NCI-H2196 treated with DMSO at 0.1 percent for 48 hours (cell line): ENCODE measurements around the gene NINL.

Source experiments
- DNase-seq: peaks from one replicate; lab custom pipeline; 2025; ENCODE audit not compliant: unreplicated experiment; lab: John Stamatoyannopoulos, UW

The NINL gene

GRCh38 chr20:25533920-25534700 lies 51.2 kb downstream of the NINL start:
- no peak for DNase-seq

DNA sequence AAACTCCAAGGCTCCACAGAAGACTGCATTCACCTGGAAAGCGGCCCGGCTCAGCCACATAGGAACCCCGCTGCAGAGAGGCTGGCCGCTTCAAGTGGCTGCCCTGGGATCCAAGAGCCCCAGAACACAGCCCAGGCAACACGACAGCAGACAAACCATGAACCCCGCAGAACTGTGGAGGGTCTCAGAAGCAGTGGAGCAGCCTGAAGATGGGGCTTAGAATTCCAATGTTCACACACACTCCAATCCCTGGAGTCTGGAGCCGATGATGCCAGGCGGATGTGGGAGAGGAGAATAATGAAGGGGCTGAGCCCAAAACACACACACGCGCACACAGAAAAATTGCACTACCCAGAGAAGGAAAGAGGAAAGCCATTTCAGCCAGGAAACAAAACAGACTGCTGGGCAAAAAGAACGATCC lies 52.4 kb downstream of the NINL start:
- DNase-seq = no peak

DNA sequence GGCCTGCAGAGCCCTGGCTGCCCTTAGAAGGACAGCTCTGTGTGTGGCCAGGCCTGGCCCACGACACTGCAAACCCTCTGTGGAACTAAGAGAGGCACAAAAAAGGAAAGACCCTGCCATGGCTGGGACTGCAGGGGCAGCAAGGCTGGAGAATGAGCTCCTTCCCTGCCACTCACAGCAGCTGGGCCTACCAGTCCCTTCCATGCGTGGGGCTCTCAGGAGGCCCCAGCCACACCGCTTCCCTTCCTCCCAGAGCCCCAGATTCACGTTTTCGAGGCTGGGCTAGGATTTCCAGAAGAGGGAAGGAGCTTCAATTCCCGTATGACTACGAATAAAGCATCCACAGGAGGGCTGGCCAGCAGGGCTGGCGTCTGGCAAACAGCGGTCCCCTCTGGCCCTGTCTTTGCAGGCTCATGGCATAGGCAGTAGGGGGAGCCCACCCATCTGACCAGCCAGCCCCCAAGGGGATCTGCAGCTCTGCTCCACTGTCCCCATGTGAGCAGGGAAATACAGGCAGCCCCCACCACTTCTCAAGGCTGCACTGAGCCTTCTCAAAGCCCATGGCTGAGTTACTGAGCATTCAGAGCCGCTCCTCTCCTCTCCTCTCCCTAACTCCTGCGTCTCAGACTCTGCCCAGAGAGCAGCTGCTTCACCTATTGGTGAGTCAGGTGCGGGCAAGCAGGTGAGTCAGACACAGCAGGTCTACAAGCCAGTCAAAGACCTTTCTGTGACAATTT lies 53.1 kb downstream of the NINL start:
- DNase-seq = no peak

DNA sequence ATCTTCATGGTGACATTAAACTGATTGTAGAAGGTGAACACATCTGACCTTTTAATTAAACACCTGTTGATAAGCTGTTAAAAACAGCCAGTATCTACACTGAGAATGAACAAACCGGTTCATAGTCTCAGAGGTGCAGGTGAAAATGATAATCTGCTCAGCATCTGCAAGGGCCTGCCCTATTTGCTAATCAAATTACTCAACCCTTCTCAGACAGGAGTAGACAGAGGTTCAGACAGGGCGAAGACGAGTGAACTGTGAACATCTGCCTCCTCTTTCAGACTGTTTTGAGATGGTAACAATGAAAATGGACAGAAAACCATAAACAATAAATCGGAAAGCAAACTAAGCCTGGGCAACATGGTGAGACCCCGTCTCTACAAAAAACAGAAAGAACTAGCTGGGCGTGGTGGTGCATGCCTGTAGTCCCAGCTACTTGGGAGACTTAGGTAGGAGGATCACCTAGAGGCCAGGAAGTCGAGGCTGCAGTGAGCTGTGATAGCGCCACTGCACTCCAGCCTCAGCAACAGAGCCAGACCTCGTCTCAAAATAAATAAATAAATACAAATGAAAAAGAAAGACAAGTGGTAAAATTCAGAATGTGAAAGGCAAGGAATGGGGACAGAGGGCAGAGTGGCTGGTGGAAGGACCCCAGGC lies 55.9 kb downstream of the NINL start:
- no peak for DNase-seq

- no peak for DNase-seq
Observed at GRCh38 chr20:25527949-25528348, 57.4 kb downstream of the NINL start.

DNA sequence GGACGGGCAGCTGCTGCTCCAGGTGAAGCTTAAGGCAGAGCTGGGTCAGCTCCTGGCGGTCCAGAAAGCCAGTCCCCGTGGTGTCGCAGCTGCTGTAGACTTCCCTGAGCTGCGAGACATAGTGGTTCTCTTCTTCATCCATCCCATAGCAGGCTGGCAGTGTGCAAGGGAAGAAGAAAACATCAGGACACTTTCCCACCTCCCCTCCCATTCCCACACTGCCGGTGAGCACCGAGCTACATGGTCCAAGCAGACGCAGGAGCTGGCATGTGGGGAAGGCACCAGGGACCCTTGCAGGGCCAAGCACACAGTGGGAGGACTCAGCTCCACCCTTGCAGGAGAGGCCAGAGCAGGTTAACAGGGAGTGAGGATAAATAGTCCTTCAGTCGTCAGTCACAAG lies 58.9 kb downstream of the NINL start:
- DNase-seq = no peak

DNA sequence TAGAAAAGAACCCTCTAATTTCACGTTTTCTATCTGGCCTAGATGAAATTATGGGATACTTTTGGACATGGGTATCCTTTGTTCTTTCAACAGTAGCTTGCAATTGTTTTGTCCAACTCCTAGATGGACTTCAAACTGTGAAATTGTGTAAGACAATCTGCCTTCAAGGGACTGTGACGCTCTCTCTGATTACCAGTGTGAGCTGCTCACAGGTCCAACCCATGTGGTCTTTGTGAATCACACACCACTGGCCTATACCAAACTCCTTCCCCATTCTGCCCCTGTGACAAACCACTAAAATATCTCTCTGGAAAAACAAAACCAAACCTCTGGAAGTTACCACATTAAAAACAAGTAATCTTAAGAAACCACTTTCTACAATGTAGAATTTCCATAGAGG lies 59.5 kb downstream of the NINL start:
- DNase-seq = no peak

GRCh38 chr20:25525295-25525694 lies 60.0 kb downstream of the NINL start:
- DNase-seq = no peak

DNA sequence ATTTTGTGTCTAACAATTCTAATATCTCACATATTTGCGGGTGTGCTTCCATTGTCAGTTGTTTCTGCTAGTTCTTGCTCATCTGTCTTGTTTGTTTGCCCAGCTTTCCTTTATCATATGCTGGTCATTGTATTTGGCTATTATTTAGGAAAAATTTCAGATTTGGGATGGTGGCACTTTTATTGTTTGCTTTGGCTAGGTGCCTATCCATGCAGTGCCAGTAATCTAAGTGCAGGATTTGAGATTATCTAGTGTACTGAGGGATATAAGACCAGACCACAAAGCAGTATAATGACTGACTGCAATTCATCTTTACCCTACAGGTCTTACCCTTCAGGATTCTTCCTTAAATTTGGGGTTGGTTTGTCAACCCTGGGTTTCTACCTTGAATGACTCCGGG lies 63.9 kb downstream of the NINL start:
- DNase-seq = no peak

GRCh38 chr20:25517124-25517523 lies 68.2 kb downstream of the NINL start:
- no peak for DNase-seq

DNA sequence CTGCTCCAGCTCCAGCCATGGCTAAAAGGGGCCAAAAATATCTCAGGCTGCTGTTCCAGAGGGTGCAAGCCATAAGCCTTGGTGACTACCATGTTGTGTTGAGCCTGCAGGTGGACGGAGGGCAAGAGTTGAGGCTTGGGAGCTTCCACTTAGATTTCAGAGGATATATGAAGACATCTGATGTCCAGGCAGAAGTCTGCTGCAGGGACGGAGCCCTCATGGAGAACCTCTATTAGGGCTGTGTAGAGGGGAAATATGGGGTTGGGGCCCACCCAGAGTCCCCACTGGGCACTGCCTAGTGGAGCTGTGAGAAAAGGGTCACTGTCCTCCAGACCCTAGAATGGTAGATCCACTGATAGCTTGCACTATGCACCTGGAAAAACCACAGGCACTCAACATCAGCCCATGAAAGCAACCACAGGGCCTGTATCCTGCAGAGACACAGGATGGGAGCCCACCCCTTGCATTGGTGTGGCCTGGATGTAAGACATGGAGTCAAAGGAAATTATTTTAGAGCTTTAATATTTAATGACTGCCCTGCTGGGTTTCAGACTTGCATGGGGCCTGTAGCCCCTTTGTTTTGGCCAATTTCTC lies 70.5 kb downstream of the NINL start:
- DNase-seq = no peak

DNA sequence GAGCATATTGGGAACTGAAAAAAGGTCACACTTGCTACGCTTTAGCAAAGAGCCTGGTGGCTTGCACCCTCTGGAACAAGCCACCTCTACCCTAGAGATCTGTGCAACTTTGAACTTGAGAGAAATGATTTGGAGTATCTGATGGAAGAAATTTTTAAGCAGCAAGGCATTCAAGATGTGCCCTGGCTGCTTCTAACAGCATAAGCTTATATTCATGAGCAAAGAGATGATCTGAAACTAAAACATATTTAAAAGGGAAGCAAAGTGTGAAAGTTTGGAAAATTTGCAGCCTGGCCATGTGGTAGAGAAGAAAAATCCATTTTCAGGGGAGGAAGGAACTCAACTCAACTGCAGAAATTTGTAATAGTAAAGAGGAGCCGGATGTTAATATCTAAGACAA lies 71.1 kb downstream of the NINL start:
- no peak for DNase-seq

GRCh38 chr20:25512709-25513108 lies 72.6 kb downstream of the NINL start:
- no peak for DNase-seq

DNA sequence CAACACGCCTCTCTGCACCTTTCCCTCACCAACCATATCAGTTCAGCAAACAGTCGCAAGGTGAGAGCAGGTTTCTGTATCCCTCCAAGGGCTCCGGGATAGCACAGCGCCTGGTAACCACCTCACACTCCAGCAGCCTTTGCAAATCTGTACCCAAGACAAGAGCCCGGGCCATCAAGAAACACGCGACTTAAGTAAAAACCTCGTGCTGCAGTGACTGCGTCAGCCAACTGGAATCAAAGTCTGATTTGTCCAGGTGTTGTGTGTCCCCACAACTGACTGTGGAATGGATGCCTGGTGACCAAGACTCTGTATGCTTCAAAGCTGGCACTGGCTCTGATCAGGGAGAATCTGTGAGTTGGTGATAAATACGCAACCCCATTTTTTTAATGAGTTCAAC lies 74.1 kb downstream of the NINL start:
- DNase-seq = no peak

DNA sequence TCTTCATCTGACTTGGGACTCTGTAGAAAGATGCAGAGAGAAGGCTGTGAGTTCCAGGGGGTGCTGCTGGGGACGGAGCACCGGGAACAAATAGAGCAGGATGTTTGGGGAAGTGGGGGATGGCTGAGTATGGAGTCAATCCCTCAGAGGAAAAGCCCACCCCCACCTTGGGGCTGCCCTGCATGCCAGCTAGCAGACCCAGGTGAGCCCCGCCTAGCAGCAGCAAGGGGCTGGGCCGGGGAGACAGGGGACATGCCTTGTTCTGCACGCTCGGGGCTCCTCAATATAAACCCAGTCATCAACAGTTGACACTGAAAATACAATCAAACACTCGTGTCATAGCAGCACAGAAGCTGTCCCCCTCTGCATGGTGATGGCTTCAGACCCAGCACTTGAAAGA lies 74.6 kb downstream of the NINL start:
- no peak for DNase-seq

DNA sequence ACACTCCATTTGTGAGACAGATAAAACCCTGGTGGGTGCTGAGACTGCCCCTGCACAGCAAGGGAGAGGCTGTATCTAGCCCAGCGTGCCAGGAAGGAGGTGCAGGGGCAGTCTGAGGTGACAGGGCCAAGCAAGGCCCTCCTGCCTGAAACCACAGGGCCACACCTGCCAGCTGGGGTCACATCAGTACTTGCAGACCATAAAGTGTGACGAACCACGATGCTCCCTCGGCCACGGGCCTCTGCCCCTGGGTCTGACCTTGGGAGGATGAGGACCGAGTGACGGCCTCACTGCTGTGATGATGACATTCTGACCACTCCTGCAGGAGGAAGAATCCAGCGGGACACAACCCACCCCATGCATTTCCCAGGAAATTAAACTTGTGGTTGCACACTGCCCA lies 75.1 kb downstream of the NINL start:
- DNase-seq = no peak

GRCh38 chr20:25509084-25509483 lies 76.2 kb downstream of the NINL start:
- no peak for DNase-seq

DNA sequence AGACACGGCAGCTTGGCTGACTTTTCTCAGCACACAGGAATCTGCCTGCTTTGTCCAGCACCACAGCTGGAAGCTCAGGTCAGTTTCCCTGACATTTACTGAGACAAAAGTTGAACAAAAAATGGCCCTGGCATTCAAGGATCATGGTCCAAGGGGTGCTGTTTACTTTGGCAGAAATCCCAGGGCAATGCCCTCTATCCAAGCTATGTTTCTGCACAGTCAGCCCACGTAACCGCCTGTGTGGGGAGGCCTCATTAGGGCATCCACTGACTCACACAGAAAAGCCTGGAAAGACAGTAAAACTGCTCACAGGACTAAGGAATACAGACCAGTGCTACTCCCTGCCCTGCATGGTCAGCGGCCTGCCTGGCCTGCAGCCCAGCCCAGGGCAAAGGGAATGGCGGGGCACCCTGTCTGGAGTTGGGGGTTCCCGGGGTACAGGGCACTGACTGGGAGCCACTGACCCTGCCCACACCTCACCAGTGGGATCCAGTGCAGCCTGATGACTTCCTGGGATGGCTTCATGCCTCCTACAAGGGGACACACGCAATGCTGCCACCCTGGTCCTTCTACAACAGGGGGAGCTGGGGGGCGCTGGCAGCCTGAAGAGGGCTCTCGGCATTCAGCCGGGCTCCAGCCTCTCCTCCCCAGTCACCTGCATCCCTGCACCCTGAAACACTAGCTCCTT lies 77.1 kb downstream of the NINL start:
- DNase-seq = peak; percentile 18

GRCh38 chr20:25507385-25508082 lies 77.8 kb downstream of the NINL start:
- no peak for DNase-seq

DNA sequence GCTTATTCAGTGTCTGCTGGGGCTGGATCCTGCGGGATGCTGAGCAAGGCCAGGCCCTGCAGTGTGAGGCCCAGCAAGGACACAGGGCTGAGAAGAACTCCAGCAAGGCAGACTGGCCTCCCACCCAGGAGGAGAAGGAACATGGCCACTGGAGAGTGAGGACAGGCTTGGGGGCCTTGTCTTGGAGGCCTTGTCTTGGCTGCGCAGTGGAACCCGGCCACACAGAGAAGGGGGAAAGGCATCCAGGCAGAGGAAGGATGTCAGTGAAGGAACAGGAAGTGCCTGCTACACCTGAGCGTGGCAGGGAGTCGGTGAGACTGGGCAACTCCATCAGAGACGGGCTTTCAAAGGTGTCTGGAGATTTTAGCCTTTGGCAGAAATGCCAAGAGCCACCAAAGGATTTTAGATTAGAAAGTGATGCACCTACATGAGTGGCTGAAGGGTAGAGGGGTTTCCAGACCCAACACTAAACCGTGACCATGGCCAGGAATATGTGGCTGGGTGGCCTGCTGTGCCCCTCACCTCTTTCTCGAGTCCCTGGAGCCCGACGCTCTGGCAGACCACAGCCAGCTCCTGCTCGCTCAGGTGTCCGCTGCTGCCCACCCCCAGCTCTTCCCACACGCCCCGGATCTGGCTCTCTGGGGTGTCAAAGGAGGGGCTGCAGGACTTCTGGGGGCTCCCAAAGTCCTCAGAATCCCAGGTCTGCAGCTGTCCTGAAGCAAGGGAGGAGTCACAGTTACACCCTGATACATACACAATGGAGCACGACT lies 80.8 kb downstream of the NINL start:
- DNase-seq = no peak
